Loucy (cell line): ENCODE results near the gene THTPA.

ENCODE experiments used
- H2AFZ ChIP-seq: fragments of 200-600 bp; sonication (generic); 2 replicates; pipeline ENCODE4 v1.6.0; 2016; ENCODE audit warnings: antibody characterized with exemption, mild to moderate bottlenecking, low read length, moderate library complexity
- H3F3A ChIP-seq: fragments of 200-600 bp; 2 replicates; pipeline ENCODE4 v1.6.0; 2016; ENCODE audit warnings: antibody characterized with exemption, low read depth, mild to moderate bottlenecking
- H3K27me3 ChIP-seq: fragments of 200-600 bp; sonication (generic); 2 replicates; pipeline ENCODE4 v1.6.1; 2014; ENCODE audit warnings: low read length, mild to moderate bottlenecking; ENCODE audit not compliant: insufficient read depth, poor library complexity, severe bottlenecking
- H3K36me3 ChIP-seq: fragments of 200-600 bp; sonication (generic); 2 replicates; pipeline ENCODE4 v1.6.1; 2016; ENCODE audit warnings: low read length; ENCODE audit not compliant: insufficient read depth
- H3K4me1 ChIP-seq: fragments of 200-600 bp; sonication (generic); 2 replicates; pipeline ENCODE4 v1.5.1; 2014; ENCODE audit warnings: low read length, mild to moderate bottlenecking; ENCODE audit not compliant: insufficient read depth, poor library complexity, severe bottlenecking
- H3K4me2 ChIP-seq: fragments of 200-600 bp; sonication (generic); 2 replicates; pipeline ENCODE4 v1.6.0; 2014; ENCODE audit warnings: antibody characterized with exemption, low read length, low read depth, mild to moderate bottlenecking; ENCODE audit not compliant: poor library complexity, severe bottlenecking
- H3K4me3 ChIP-seq: fragments of 200-600 bp; sonication (generic); 2 replicates; pipeline ENCODE4 v1.5.1; 2014; ENCODE audit warnings: low read length, mild to moderate bottlenecking, mixed read lengths; ENCODE audit not compliant: poor library complexity, severe bottlenecking
- H3K79me2 ChIP-seq: fragments of 200-600 bp; sonication (generic); 2 replicates; pipeline ENCODE4 v1.6.1; 2014; ENCODE audit warnings: low read length; ENCODE audit not compliant: insufficient read depth
- H3K9ac ChIP-seq: fragments of 200-600 bp; sonication (generic); 2 replicates; pipeline ENCODE4 v1.6.0; 2014; ENCODE audit warnings: mild to moderate bottlenecking, low read depth, low read length, moderate library complexity; ENCODE audit not compliant: poor library complexity, severe bottlenecking
- H3K9me2 ChIP-seq: fragments of 200-600 bp; sonication (generic); replicated peaks from 2 replicates; pipeline ENCODE4 v1.6.1; 2016; ENCODE audit warnings: low read depth, low read length, mixed read lengths
- H3K9me3 ChIP-seq: fragments of 200-600 bp; sonication (generic); 2 replicates; pipeline ENCODE4 v1.6.1; 2014; ENCODE audit warnings: mild to moderate bottlenecking, antibody characterized with exemption, low read length, low read depth; ENCODE audit not compliant: insufficient read depth
- H4K20me1 ChIP-seq: fragments of 200-600 bp; sonication (generic); 2 replicates; pipeline ENCODE4 v1.6.0; 2014; ENCODE audit warnings: antibody characterized with exemption, low read length, mild to moderate bottlenecking; ENCODE audit not compliant: insufficient read depth, poor library complexity, severe bottlenecking
- CTCF ChIP-seq: fragments of 200-600 bp; sonication (generic); conservative IDR thresholded peaks from 2 replicates; pipeline ENCODE4 v1.5.1; 2014; ENCODE audit warnings: mild to moderate bottlenecking, antibody characterized with exemption, low read length
- EZH2phosphoT487 ChIP-seq: fragments of 200-600 bp; IDR thresholded peaks from 2 replicates; pipeline ENCODE4 v1.6.1; 2018; ENCODE audit warnings: antibody characterized with exemption, mild to moderate bottlenecking, moderate library complexity, borderline replicate concordance

Gene THTPA

GRCh38 chr14:23603103-23603502 lies 47.0 kb downstream of the THTPA start:
- Histone ChIP-seq H3F3A (no peaks in the 10 kb centered on the region), H3K4me3 (no peak overlapping the region), H3K9me3 (no peaks in the 10 kb centered on the region), H3K4me2 (no peak overlapping the region), H3K9ac (no peak overlapping the region), H3K4me1 (peaks cover 15% of the 10 kb centered on the region), H4K20me1 (no peaks in the 10 kb centered on the region), H3K79me2 (no peaks in the 10 kb centered on the region), H3K27me3 (no peaks in the 10 kb centered on the region), H3K9me2 (no peaks in the 10 kb centered on the region), H3K36me3 (no peaks in the 10 kb centered on the region), H2AFZ (no peak overlapping the region)
- no peak for TF ChIP-seq EZH2phosphoT487
- no peak for TF ChIP-seq CTCF

GRCh38 chr14:23604148-23604547 lies 48.1 kb downstream of the THTPA start:
- no peak overlapping the region for H3K4me2 ChIP-seq
- H3K4me3 ChIP-seq, result no peak overlapping the region
- no peaks in the 10 kb centered on the region for H3K27me3 ChIP-seq
- TF ChIP-seq EZH2phosphoT487 (no peak), CTCF (no peak)
- H3K4me1 ChIP-seq, result peaks cover 15% of the 10 kb centered on the region
- H2AFZ ChIP-seq, result no peak overlapping the region
- H4K20me1 ChIP-seq, result no peaks in the 10 kb centered on the region
- H3K9ac ChIP-seq, result no peak overlapping the region
- no peaks in the 10 kb centered on the region for H3K36me3 ChIP-seq
- no peaks in the 10 kb centered on the region for H3K79me2 ChIP-seq
- H3F3A ChIP-seq, result no peaks in the 10 kb centered on the region
- H3K9me3 ChIP-seq, result no peaks in the 10 kb centered on the region
- H3K9me2 ChIP-seq, result no peaks in the 10 kb centered on the region

- Histone ChIP-seq H3K4me3 (no peak overlapping the region), H3K4me2 (no peak overlapping the region), H3K9ac (no peak overlapping the region), H3K27me3 (no peaks in the 10 kb centered on the region), H3K9me2 (no peaks in the 10 kb centered on the region), H3F3A (no peaks in the 10 kb centered on the region), H3K9me3 (no peaks in the 10 kb centered on the region), H3K4me1 (peaks cover 19% of the 10 kb centered on the region), H3K36me3 (no peaks in the 10 kb centered on the region), H2AFZ (no peak overlapping the region), H4K20me1 (no peaks in the 10 kb centered on the region), H3K79me2 (no peaks in the 10 kb centered on the region)
- no peak for TF ChIP-seq CTCF
- TF ChIP-seq EZH2phosphoT487, result no peak
Observed at GRCh38 chr14:23604675-23605170, 48.7 kb downstream of the THTPA start.
